ENCODE results near the gene RAB6B. TPM values are rescaled to one million over a fixed set of nuclear protein-coding genes. Genes with fewer than 3 reads are reported as not detected.

Gene RAB6B
- total RNA-seq, 1 experiment from 2014 or later = 0.86 TPM

DNA sequence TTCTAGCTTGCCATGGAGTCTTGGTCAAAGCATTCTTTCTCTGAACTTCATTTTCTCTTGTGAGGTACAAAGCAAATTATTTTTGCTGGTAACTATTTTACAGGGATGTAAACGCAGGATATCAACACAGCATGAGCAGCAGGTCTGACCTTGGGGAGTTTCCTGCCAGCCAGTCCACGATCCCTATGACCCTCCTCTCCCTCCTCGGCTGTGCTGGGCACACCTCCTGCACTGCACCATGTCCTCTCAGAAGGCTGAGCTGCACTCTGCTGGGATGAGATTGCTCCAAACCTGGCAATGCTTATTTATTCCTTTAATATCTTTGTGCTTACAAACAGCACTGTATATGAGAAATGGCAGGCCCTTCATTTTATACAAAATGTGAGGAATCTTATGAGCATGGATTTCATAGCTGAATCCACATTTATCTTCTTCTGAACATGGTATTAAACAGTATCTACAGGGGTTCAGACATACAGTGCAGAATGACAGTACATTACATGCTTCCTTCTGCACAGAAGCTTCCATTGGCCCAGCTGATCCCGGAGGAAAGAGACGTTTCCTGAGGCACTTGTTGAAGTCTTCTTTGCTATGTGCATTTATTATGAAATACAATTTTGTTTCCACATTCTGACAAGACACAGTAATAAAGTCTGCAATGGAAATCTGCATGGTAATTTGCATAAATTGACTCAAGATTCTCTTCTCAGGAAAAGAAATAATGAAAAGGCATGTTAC lies 41.2 kb downstream of the RAB6B start:
- H3K4me3 ChIP-seq (ENCODE audit: low read depth, low read length, poor library complexity, severe bottlenecking) = no peak overlapping the region
- no peaks in the 10 kb centered on the region for H3K9me3 ChIP-seq (ENCODE audit: low read depth, low read length, poor library complexity, severe bottlenecking)
- DNase-seq (ENCODE audit: low spot score) = no peak
- no peaks in the 10 kb centered on the region for H3K27me3 ChIP-seq (replicated peaks; ENCODE audit: insufficient read depth, low read depth, low read length, poor library complexity)
- H3K4me1 ChIP-seq (ENCODE audit: insufficient read depth, low read length, poor library complexity, severe bottlenecking) = peaks cover 4% of the 10 kb centered on the region
- POLR2A ChIA-PET (ENCODE audit: low non-redundant PET) = no interaction called here
- no TSS peak for BruUV-seq (replicated peaks)
- no peak overlapping the region for H3K27ac ChIP-seq (ENCODE audit: low read depth, low read length, poor library complexity, severe bottlenecking)
- CTCF ChIA-PET = no interaction called here
- H3K36me3 ChIP-seq (ENCODE audit: insufficient read depth, low read length, poor library complexity, severe bottlenecking) = no peaks in the 10 kb centered on the region
- intact Hi-C loops (cut with micrococcal nuclease; ENCODE audit: unreplicated experiment) = no loop called here
- TF ChIP-seq EZH2 (IDR thresholded peaks at IDR 0.05; ENCODE audit: borderline replicate concordance, low read depth, low read length, poor library complexity, severe bottlenecking) = no peak
- TF ChIP-seq CTCF (conservative IDR thresholded peaks at IDR 0.05; ENCODE audit: low read depth, low read length) = no peak

DNA sequence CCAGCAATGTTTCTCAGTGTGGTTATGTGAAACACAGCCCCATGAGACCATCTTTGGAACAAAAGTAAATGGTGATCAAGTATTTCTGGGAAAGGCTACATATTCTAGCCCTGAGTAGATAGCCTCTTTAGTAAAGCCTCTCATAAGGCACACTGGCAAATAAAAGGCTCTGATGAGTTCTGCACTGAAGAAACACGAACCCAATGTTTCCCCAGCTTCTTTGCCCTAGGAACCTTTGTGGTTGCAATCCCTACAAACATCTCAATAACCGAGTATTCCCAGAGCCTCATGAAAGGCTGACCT lies 41.8 kb downstream of the RAB6B start:
- no peak for DNase-seq (ENCODE audit: low spot score)
- H3K4me3 ChIP-seq (ENCODE audit: low read depth, low read length, poor library complexity, severe bottlenecking) = no peak overlapping the region
- no peaks in the 10 kb centered on the region for H3K27me3 ChIP-seq (replicated peaks; ENCODE audit: insufficient read depth, low read depth, low read length, poor library complexity)
- H3K27ac ChIP-seq (ENCODE audit: low read depth, low read length, poor library complexity, severe bottlenecking) = no peak overlapping the region
- ChIA-PET POLR2A (ENCODE audit: low non-redundant PET) (no interaction called here), CTCF (no interaction called here)
- no peaks in the 10 kb centered on the region for H3K9me3 ChIP-seq (ENCODE audit: low read depth, low read length, poor library complexity, severe bottlenecking)
- peaks cover 4% of the 10 kb centered on the region for H3K4me1 ChIP-seq (ENCODE audit: insufficient read depth, low read length, poor library complexity, severe bottlenecking)
- BruUV-seq (replicated peaks) = no TSS peak
- no peak for TF ChIP-seq CTCF (conservative IDR thresholded peaks at IDR 0.05; ENCODE audit: low read depth, low read length)
- no peak for TF ChIP-seq EZH2 (IDR thresholded peaks at IDR 0.05; ENCODE audit: borderline replicate concordance, low read depth, low read length, poor library complexity, severe bottlenecking)
- intact Hi-C loops (cut with micrococcal nuclease; ENCODE audit: unreplicated experiment) = no loop called here
- no peaks in the 10 kb centered on the region for H3K36me3 ChIP-seq (ENCODE audit: insufficient read depth, low read length, poor library complexity, severe bottlenecking)

DNA sequence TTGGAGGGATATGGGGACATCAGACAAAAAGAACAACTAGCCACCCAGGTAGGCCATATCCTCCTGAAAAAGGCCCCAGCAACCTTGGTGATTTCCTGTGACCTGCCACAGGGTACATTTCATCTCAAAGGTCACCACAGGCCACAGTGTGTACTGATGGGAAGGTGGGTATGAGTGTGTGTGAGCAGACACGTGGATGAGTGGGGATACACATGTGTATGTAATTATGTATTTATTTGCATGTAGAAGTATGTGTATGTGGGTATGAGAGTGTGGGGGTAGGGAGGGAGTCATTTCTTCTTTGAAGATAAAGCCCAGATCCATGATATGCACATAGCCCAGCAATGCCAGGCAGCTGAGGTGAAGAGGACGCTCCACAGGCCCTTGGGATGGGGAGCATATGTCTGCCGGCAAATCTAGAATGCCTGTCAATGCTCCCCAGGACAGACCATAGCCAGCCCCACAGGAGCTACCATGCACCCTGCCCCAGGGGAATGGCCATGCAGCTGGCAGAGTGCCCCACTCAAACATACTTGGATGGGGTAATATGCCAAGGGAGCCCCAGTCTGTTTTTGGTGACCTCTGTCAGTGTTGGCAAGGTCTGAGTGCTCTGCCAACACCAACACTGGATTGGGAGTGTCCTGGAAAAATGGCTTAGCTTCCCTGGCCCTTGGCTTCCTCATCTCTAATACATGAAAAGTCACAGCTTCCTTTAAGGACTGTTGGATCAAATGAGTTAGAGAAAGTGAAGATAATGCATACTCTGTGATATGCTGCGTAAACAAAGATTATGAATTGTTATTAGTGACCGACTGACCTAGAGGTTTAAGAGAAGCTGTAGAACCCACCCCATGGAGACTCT lies 42.4 kb downstream of the RAB6B start:
- peaks cover 4% of the 10 kb centered on the region for H3K4me1 ChIP-seq (ENCODE audit: insufficient read depth, low read length, poor library complexity, severe bottlenecking)
- CTCF ChIA-PET = no interaction called here
- no TSS peak for BruUV-seq (replicated peaks)
- no peak overlapping the region for H3K27ac ChIP-seq (ENCODE audit: low read depth, low read length, poor library complexity, severe bottlenecking)
- H3K9me3 ChIP-seq (ENCODE audit: low read depth, low read length, poor library complexity, severe bottlenecking) = no peaks in the 10 kb centered on the region
- no peak for DNase-seq (ENCODE audit: low spot score)
- H3K4me3 ChIP-seq (ENCODE audit: low read depth, low read length, poor library complexity, severe bottlenecking) = no peak overlapping the region
- intact Hi-C loops (cut with micrococcal nuclease; ENCODE audit: unreplicated experiment) = no loop called here
- POLR2A ChIA-PET (ENCODE audit: low non-redundant PET) = no interaction called here
- no peaks in the 10 kb centered on the region for H3K36me3 ChIP-seq (ENCODE audit: insufficient read depth, low read length, poor library complexity, severe bottlenecking)
- H3K27me3 ChIP-seq (replicated peaks; ENCODE audit: insufficient read depth, low read depth, low read length, poor library complexity) = no peaks in the 10 kb centered on the region
- TF ChIP-seq EZH2 (IDR thresholded peaks at IDR 0.05; ENCODE audit: borderline replicate concordance, low read depth, low read length, poor library complexity, severe bottlenecking) (no peak), CTCF (conservative IDR thresholded peaks at IDR 0.05; ENCODE audit: low read depth, low read length) (no peak)
